ENCODE results near the gene PDE11A. TPM values are rescaled to one million over a fixed set of nuclear protein-coding genes. Genes with fewer than 3 reads are reported as not detected.

Gene PDE11A
- total RNA-seq, 1 donor from 2014 or later, result 0.27 TPM

DNA sequence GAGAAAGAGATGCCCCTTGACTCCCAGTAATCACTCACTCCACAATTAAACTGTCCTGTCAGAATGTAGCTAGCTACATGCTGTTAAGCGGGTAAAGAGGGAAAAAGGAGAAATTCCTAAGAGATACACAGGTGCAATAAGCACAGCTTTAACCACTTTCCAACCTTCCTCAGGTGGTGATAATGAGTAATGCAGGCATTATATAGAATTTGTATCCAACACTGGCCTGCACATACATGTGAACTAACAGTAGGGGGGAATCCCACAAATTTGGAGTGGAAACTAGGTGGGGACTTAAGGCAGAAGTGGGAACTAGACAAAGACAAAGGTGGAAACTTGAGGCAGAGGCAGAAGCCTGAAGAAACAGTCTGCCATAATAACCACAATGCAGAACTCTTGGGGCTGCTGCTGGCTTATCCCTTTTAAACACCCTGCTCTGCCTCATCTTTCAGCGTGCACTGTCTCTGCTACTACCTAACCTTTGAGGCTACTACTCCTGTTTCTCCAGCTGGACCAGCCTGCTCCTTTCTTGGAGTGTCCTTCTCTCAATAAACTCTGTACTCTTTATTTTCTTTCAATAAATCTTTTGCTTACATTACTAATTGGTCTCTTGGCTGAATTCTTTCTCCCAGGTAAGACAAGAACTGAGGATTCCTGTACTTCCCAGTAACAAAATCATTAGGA lies 259.7 kb downstream of the PDE11A start:
- no peak for TF ChIP-seq CTCF (IDR thresholded peaks at IDR 0.05; ENCODE audit: partially characterized antibody, unreplicated experiment)
- Mint-ChIP-seq H3K4me1 (ENCODE audit: low read depth, unreplicated experiment) (no peaks in the 10 kb centered on the region), H3K36me3 (ENCODE audit: unreplicated experiment) (no peaks in the 10 kb centered on the region), H3K9me3 (ENCODE audit: unreplicated experiment) (no peaks in the 10 kb centered on the region), H3K27me3 (ENCODE audit: unreplicated experiment) (no peaks in the 10 kb centered on the region), H3K27ac (ENCODE audit: unreplicated experiment) (no peak overlapping the region), H3K4me3 (ENCODE audit: unreplicated experiment) (no peak overlapping the region)
- no peak for DNase-seq

DNA sequence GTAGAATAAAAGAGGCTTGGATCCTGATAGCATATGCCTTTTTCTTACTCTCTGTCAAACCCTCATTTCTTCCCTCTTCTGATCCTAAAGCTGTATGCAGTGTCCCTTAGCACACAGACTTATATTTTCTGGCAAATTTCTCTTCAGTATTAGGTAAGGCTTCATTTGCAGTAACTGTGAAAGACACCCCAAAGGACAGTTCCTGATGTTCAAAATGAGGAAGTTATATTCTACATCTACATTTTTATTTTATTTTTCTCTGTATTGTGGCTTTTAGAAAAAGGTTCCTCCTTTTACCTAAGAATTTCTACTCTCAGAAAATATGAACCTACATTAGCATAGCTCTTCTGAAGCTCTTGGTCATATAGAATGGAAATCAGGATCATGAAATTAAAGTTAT lies 261.7 kb downstream of the PDE11A start:
- H3K36me3 Mint-ChIP-seq (ENCODE audit: unreplicated experiment), result no peaks in the 10 kb centered on the region
- no peaks in the 10 kb centered on the region for H3K9me3 Mint-ChIP-seq (ENCODE audit: unreplicated experiment)
- H3K4me3 Mint-ChIP-seq (ENCODE audit: unreplicated experiment), result no peak overlapping the region
- no peak for DNase-seq
- no peak for TF ChIP-seq CTCF (IDR thresholded peaks at IDR 0.05; ENCODE audit: partially characterized antibody, unreplicated experiment)
- H3K4me1 Mint-ChIP-seq (ENCODE audit: low read depth, unreplicated experiment), result no peaks in the 10 kb centered on the region
- no peaks in the 10 kb centered on the region for H3K27me3 Mint-ChIP-seq (ENCODE audit: unreplicated experiment)
- no peak overlapping the region for H3K27ac Mint-ChIP-seq (ENCODE audit: unreplicated experiment)

GRCh38 chr2:177808984-177809809 lies 263.4 kb downstream of the PDE11A start:
- Mint-ChIP-seq H3K9me3 (ENCODE audit: unreplicated experiment) (no peaks in the 10 kb centered on the region), H3K4me3 (ENCODE audit: unreplicated experiment) (no peak overlapping the region), H3K27ac (ENCODE audit: unreplicated experiment) (no peak overlapping the region), H3K27me3 (ENCODE audit: unreplicated experiment) (no peaks in the 10 kb centered on the region), H3K36me3 (ENCODE audit: unreplicated experiment) (no peaks in the 10 kb centered on the region), H3K4me1 (ENCODE audit: low read depth, unreplicated experiment) (no peaks in the 10 kb centered on the region)
- no peak for DNase-seq
- TF ChIP-seq CTCF (IDR thresholded peaks at IDR 0.05; ENCODE audit: partially characterized antibody, unreplicated experiment), result no peak

DNA sequence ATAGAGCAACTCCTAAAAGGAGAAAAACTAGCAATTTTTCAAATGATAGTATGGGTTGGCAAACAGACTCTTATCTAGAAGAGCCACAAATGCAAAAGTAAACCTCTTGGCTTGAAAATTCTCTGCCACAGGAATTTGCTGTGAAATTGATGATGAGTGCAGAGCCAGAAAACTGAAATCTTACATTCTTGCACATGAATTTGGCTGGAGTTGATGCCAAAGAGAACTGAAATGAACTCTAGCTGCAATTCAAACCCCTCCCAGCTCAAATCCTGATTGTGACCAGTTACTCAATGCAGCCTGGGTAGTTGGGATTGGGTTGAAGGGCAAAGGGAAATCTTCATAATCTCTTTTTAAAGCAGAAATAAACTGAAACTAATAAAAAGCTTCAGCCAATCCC lies 266.6 kb downstream of the PDE11A start:
- no peak for TF ChIP-seq CTCF (IDR thresholded peaks at IDR 0.05; ENCODE audit: partially characterized antibody, unreplicated experiment)
- Mint-ChIP-seq H3K4me3 (ENCODE audit: unreplicated experiment) (no peak overlapping the region), H3K27me3 (ENCODE audit: unreplicated experiment) (no peaks in the 10 kb centered on the region), H3K36me3 (ENCODE audit: unreplicated experiment) (no peaks in the 10 kb centered on the region), H3K27ac (ENCODE audit: unreplicated experiment) (no peak overlapping the region), H3K4me1 (ENCODE audit: low read depth, unreplicated experiment) (no peaks in the 10 kb centered on the region), H3K9me3 (ENCODE audit: unreplicated experiment) (no peaks in the 10 kb centered on the region)
- DNase-seq, result no peak

- no peak overlapping the region for H3K27ac Mint-ChIP-seq (ENCODE audit: unreplicated experiment)
- no peak overlapping the region for H3K4me3 Mint-ChIP-seq (ENCODE audit: unreplicated experiment)
- H3K4me1 Mint-ChIP-seq (ENCODE audit: low read depth, unreplicated experiment), result no peaks in the 10 kb centered on the region
- DNase-seq, result no peak
- no peaks in the 10 kb centered on the region for H3K27me3 Mint-ChIP-seq (ENCODE audit: unreplicated experiment)
- no peaks in the 10 kb centered on the region for H3K36me3 Mint-ChIP-seq (ENCODE audit: unreplicated experiment)
- no peaks in the 10 kb centered on the region for H3K9me3 Mint-ChIP-seq (ENCODE audit: unreplicated experiment)
- peak; percentile 40 for TF ChIP-seq CTCF (IDR thresholded peaks at IDR 0.05; ENCODE audit: partially characterized antibody, unreplicated experiment)
These were observed 273.0 kb downstream of the PDE11A start for GRCh38 chr2:177799531-177799930.
